HG03064 (cell line): ENCODE measurements around the gene HDC.

Experiments
- ATAC-seq: cut with Tn5 transposase; IDR thresholded peaks from one replicate; pipeline ENCODE4 v1.9.1; 2021; ENCODE audit warnings: low read depth; ENCODE audit not compliant: unreplicated experiment

The HDC gene

GRCh38 chr15:50256188-50257041 lies 9.1 kb downstream of the HDC start:
- ATAC-seq, result no peak

GRCh38 chr15:50252556-50252955 lies 13.0 kb downstream of the HDC start:
- ATAC-seq, result no peak

GRCh38 chr15:50251638-50252182 lies 13.8 kb downstream of the HDC start:
- ATAC-seq, result no peak

- ATAC-seq, result no peak
Measured at GRCh38 chr15:50250760-50251394, 14.6 kb downstream of the HDC start.

- no peak for ATAC-seq
Measured at GRCh38 chr15:50249704-50250103, 15.8 kb downstream of the HDC start.

GRCh38 chr15:50248994-50249582 lies 16.4 kb downstream of the HDC start:
- no peak for ATAC-seq

GRCh38 chr15:50247819-50248655 lies 17.5 kb downstream of the HDC start:
- ATAC-seq, result peak; percentile 98

- no peak for ATAC-seq
Measured at GRCh38 chr15:50246631-50247030, 18.9 kb downstream of the HDC start.

GRCh38 chr15:50244959-50245624 lies 20.4 kb downstream of the HDC start:
- no peak for ATAC-seq

- no peak for ATAC-seq
Measured at GRCh38 chr15:50244153-50244552, 21.4 kb downstream of the HDC start.

GRCh38 chr15:50241684-50242450 lies 23.7 kb downstream of the HDC start:
- no peak for ATAC-seq

GRCh38 chr15:50238255-50238654 lies 27.3 kb downstream of the HDC start:
- no peak for ATAC-seq

GRCh38 chr15:50236433-50236832 lies 29.1 kb downstream of the HDC start:
- ATAC-seq, result no peak

GRCh38 chr15:50235794-50236193 lies 29.7 kb downstream of the HDC start:
- ATAC-seq, result no peak

GRCh38 chr15:50234764-50235163 lies 30.8 kb downstream of the HDC start:
- no peak for ATAC-seq

GRCh38 chr15:50233192-50233736 lies 32.3 kb downstream of the HDC start:
- no peak for ATAC-seq

GRCh38 chr15:50232791-50233190 lies 32.7 kb downstream of the HDC start:
- no peak for ATAC-seq

- ATAC-seq, result no peak
Measured at GRCh38 chr15:50231761-50232160, 33.8 kb downstream of the HDC start.

GRCh38 chr15:50229336-50229735 lies 36.2 kb downstream of the HDC start:
- ATAC-seq, result no peak
